T-cell (primary cell): Measurements from ENCODE around the gene MRPL14. TPM values are rescaled to one million over a fixed set of nuclear protein-coding genes. Genes with fewer than 3 reads are reported as not detected.

Experiments used
- ATAC-seq, 4 experiments: fragments of 200-7000 bp in 3 of 4; fragments of 150-1000 bp in 1 of 4; cut with Tn5 transposase; replicated peaks in 1 of 4; 1 replicate in 3 of 4; 2 replicates in 1 of 4; pipeline ENCODE4 v1.10.0; 2021; ENCODE audit warnings: moderate library complexity in 3 of 4, mild to moderate bottlenecking in 2 of 4, moderate number of reproducible peaks in 1 of 4
- CTCF ChIA-PET, 2 donors: fragments of 300-600 bp; sonication (Branson Sonifier 250); formaldehyde crosslinking; loops; one replicate each; lab custom pipeline; 2022; ENCODE audit warnings: antibody characterized with exemption in 2 of 2; lab: Charles Lee
- POLR2A ChIA-PET, 2 donors: fragments of 300-600 bp; sonication (Branson Sonifier 250); formaldehyde crosslinking; loops; one replicate each; lab custom pipeline; 2022; ENCODE audit warnings: antibody characterized with exemption in 2 of 2; lab: Charles Lee
- DNase-seq, 35 experiments: peaks; one replicate each; pipeline versions ENCODE4 v3.0.0 to v3.0.0-alpha.2; 2013 to 2023
- H3K27ac ChIP-seq: one replicate; pipeline ENCODE4 v1.5.1; 2013; ENCODE audit warnings: low read length
- H3K27me3 ChIP-seq, 2 experiments: replicated peaks in 1 of 2; 1 replicate in 1 of 2; 2 replicates in 1 of 2; pipeline versions ENCODE4 v1.6.1 to v1.7.0; 2013; ENCODE audit warnings: low read length in 1 of 2, mixed read lengths in 1 of 2; ENCODE audit not compliant: control insufficient read depth in 2 of 2, insufficient read depth in 2 of 2; ENCODE audit errors: extremely low read depth in 1 of 2
- H3K36me3 ChIP-seq, 2 donors: 1 replicate in 1 of 2; 2 replicates in 1 of 2; pipeline versions ENCODE4 v1.6.1 to v1.7.0; 2013; ENCODE audit warnings: low read length in 1 of 2; ENCODE audit not compliant: control insufficient read depth in 2 of 2, insufficient read depth in 1 of 2; ENCODE audit errors: extremely low read depth in 1 of 2
- H3K4me1 ChIP-seq, 2 experiments: 1 replicate in 1 of 2; 2 replicates in 1 of 2; pipeline versions ENCODE4 v1.6.1 to v1.7.0; 2013; ENCODE audit warnings: low read length in 2 of 2, mixed read lengths in 1 of 2; ENCODE audit not compliant: insufficient read depth in 2 of 2, control insufficient read depth in 1 of 2; ENCODE audit errors: extremely low read depth in 1 of 2
- H3K4me3 ChIP-seq, 2 donors: 1 replicate in 1 of 2; 2 replicates in 1 of 2; pipeline versions ENCODE4 v1.5.1 to v1.7.0; 2013; ENCODE audit warnings: mild to moderate bottlenecking in 2 of 2, low read length in 1 of 2, moderate library complexity in 1 of 2; ENCODE audit not compliant: control insufficient read depth in 1 of 2; ENCODE audit errors: extremely low read depth in 1 of 2
- H3K9me3 ChIP-seq: 2 replicates; pipeline ENCODE4 v1.7.0; 2013
- H3K27ac Mint-ChIP-seq, 2 donors: one replicate each; pipeline ENCODE4 v1.8.0; 2020 to 2021; ENCODE audit warnings: mild to moderate bottlenecking in 2 of 2, mixed read lengths in 2 of 2
- H3K27me3 Mint-ChIP-seq, 2 donors: one replicate each; pipeline ENCODE4 v1.8.0; 2021 to 2022; ENCODE audit warnings: mixed read lengths in 2 of 2
- H3K36me3 Mint-ChIP-seq: one replicate; pipeline ENCODE4 v1.8.0; 2021; ENCODE audit warnings: mixed read lengths
- H3K4me1 Mint-ChIP-seq, 3 donors: one replicate each; pipeline ENCODE4 v1.8.0; 2020 to 2022; ENCODE audit warnings: mixed read lengths in 3 of 3, mild to moderate bottlenecking in 1 of 3
- H3K4me3 Mint-ChIP-seq, 3 donors: one replicate each; pipeline ENCODE4 v1.8.0; 2020 to 2022; ENCODE audit warnings: mild to moderate bottlenecking in 3 of 3, mixed read lengths in 3 of 3, moderate library complexity in 3 of 3
- H3K9me3 Mint-ChIP-seq, 3 donors: one replicate each; pipeline ENCODE4 v1.8.0; 2020 to 2022; ENCODE audit warnings: mixed read lengths in 3 of 3
- WGBS: methylation state at CpG from one replicate; pipeline ENCODE4 v1.1.5; 2013; ENCODE audit warnings: missing lambda C conversion rate; ENCODE audit not compliant: insufficient coverage; 5-methylcytosine and 5-hydroxymethylcytosine counted together
- total RNA-seq, 35 experiments: library from RNA in 6 of 35; stranded (reverse) in 6 of 35; fragments of 120-200 nt in 1 of 35; gene quantifications; one replicate each; pipeline versions ENCODE4 v1.2.1 to v1.2.4 and lab custom pipeline; 2013 to 2026

Gene MRPL14
- total RNA-seq, 5 donors from 2014 or later (not counting 1 experiment from before 2014, with no cell fraction given): 12.0 to 24.2 (median 22.3) TPM

- Mint-ChIP-seq H3K27ac (no peak within 1 kb of the TSS), H3K9me3 (no peaks in the 10 kb centered on the region), H3K36me3 (no peaks in the 10 kb centered on the region), H3K4me1 (peaks cover 0 to 3% (median 2%) of the 10 kb centered on the region in 3 donors), H3K4me3 (no peak within 1 kb of the TSS), H3K27me3 (peaks cover 0 to 7% of the 10 kb centered on the region in 2 donors)
- ATAC-seq (no peak), DNase-seq (no peak)
- Histone ChIP-seq H3K27ac (no peak within 1 kb of the TSS), H3K4me1 (peaks cover 0 to 8% of the 10 kb centered on the region in 2 experiments), H3K36me3 (no peaks in the 10 kb centered on the region), H3K9me3 (no peaks in the 10 kb centered on the region), H3K27me3 (peaks cover 0 to 30% of the 10 kb centered on the region in 2 experiments), H3K4me3 (no peak within 1 kb of the TSS)
- ChIA-PET CTCF (no interaction called here), POLR2A (no interaction called here)
- no CpG with 5 or more reads among the region's 5 CpGs for WGBS
Observed at GRCh38 chr6:44158770-44159228, 31.5 kb upstream of the MRPL14 start, which contains the start of gene CAPN11. CAPN11 (plus strand) TSS chr6:44158820; CDS start chr6:44158849, 29 bp downstream.

- H3K27ac Mint-ChIP-seq: no peak overlapping the region
- CTCF ChIA-PET: interaction anchor here in 1 of 2 donors (0.6 kb wide), 2 partner anchors 30 to 180 kb away, joined by 3 read pairs; partner anchors contain the start of genes MRPL14 and TMEM63B
- Histone ChIP-seq H3K4me1 (peaks cover 0 to 8% of the 10 kb centered on the region in 2 experiments), H3K27me3 (peaks cover 0 to 18% of the 10 kb centered on the region in 2 experiments), H3K4me3 (no peak overlapping the region), H3K27ac (no peak overlapping the region), H3K9me3 (no peaks in the 10 kb centered on the region), H3K36me3 (no peaks in the 10 kb centered on the region)
- ATAC-seq (no peak), DNase-seq (no peak)
- no peaks in the 10 kb centered on the region for H3K27me3 Mint-ChIP-seq
- H3K36me3 Mint-ChIP-seq: peaks cover 4% of the 10 kb centered on the region
- peaks cover 0 to 3% (median 2%) of the 10 kb centered on the region in 3 donors for H3K4me1 Mint-ChIP-seq
- POLR2A ChIA-PET: no interaction called here
- no peak overlapping the region for H3K4me3 Mint-ChIP-seq
- H3K9me3 Mint-ChIP-seq: no peaks in the 10 kb centered on the region
- WGBS: 84% methylated on average over 7 of the region's 11 CpGs
Observed at GRCh38 chr6:44157152-44157521, 29.9 kb upstream of the MRPL14 start.

GRCh38 chr6:44156494-44157151 lies 29.4 kb upstream of the MRPL14 start:
- 94% methylated on average over 7 of the region's 9 CpGs for WGBS
- peaks cover 0 to 12% of the 10 kb centered on the region in 2 experiments for H3K27me3 ChIP-seq
- H3K36me3 ChIP-seq: no peaks in the 10 kb centered on the region
- ATAC-seq (no peak), DNase-seq (no peak)
- H3K4me1 ChIP-seq: peaks cover 0 to 13% of the 10 kb centered on the region in 2 experiments
- H3K36me3 Mint-ChIP-seq: peaks cover 4% of the 10 kb centered on the region
- no peak overlapping the region for H3K4me3 Mint-ChIP-seq
- no peak overlapping the region for H3K27ac Mint-ChIP-seq
- CTCF ChIA-PET: interaction anchor here in 1 of 2 donors (0.6 kb wide), 1 partner anchor 180 kb away, joined by 3 read pairs; no protein-coding TSS in a partner anchor
- POLR2A ChIA-PET: no interaction called here
- H3K9me3 ChIP-seq: no peaks in the 10 kb centered on the region
- H3K27me3 Mint-ChIP-seq: no peaks in the 10 kb centered on the region
- H3K4me3 ChIP-seq: no peak overlapping the region
- H3K27ac ChIP-seq: no peak overlapping the region
- H3K9me3 Mint-ChIP-seq: no peaks in the 10 kb centered on the region
- peaks cover 2 to 4% (median 4%) of the 10 kb centered on the region in 3 donors for H3K4me1 Mint-ChIP-seq

GRCh38 chr6:44154067-44154466 lies 26.8 kb upstream of the MRPL14 start:
- H3K9me3 Mint-ChIP-seq: no peaks in the 10 kb centered on the region
- POLR2A ChIA-PET: no interaction called here
- H3K4me1 ChIP-seq: peaks cover 0 to 16% of the 10 kb centered on the region in 2 experiments
- no peak overlapping the region for H3K4me3 Mint-ChIP-seq
- H3K27me3 Mint-ChIP-seq: no peaks in the 10 kb centered on the region
- H3K27me3 ChIP-seq: peaks cover 0 to 4% of the 10 kb centered on the region in 2 experiments
- no peak overlapping the region for H3K27ac ChIP-seq
- CTCF ChIA-PET: interaction anchor here (0.8 to 1.0 kb wide), 4 partner anchors 10 to 59 kb away, joined by 3 read pairs; no protein-coding TSS in a partner anchor
- DNase-seq (no peak), ATAC-seq (no peak)
- H3K4me1 Mint-ChIP-seq: peaks cover 7 to 12% (median 8%) of the 10 kb centered on the region in 3 donors
- peaks cover 3 to 6% of the 10 kb centered on the region in 2 donors for H3K36me3 ChIP-seq
- H3K9me3 ChIP-seq: no peaks in the 10 kb centered on the region
- WGBS: 85% methylated on average over 8 of the region's 12 CpGs
- peaks cover 7% of the 10 kb centered on the region for H3K36me3 Mint-ChIP-seq
- no peak overlapping the region for H3K4me3 ChIP-seq
- no peak overlapping the region for H3K27ac Mint-ChIP-seq

GRCh38 chr6:44152533-44152932 lies 25.3 kb upstream of the MRPL14 start:
- Histone ChIP-seq H3K27ac (no peak overlapping the region), H3K9me3 (no peaks in the 10 kb centered on the region), H3K4me3 (no peak overlapping the region), H3K4me1 (peaks cover 0 to 16% of the 10 kb centered on the region in 2 experiments), H3K36me3 (peaks cover 9 to 14% of the 10 kb centered on the region in 2 donors), H3K27me3 (no peaks in the 10 kb centered on the region)
- POLR2A ChIA-PET: no interaction called here
- WGBS: 95% methylated on average over 8 of the region's 19 CpGs
- no peak overlapping the region for H3K27ac Mint-ChIP-seq
- ATAC-seq (no peak), DNase-seq (no peak)
- H3K9me3 Mint-ChIP-seq: no peaks in the 10 kb centered on the region
- CTCF ChIA-PET: interaction anchor here in 1 of 2 donors (0.6 kb wide), 1 partner anchor 623 kb away, joined by 4 read pairs; no protein-coding TSS in a partner anchor
- no peaks in the 10 kb centered on the region for H3K27me3 Mint-ChIP-seq
- H3K4me3 Mint-ChIP-seq: no peak overlapping the region
- H3K4me1 Mint-ChIP-seq: peaks cover 7 to 12% (median 8%) of the 10 kb centered on the region in 3 donors
- peaks cover 12% of the 10 kb centered on the region for H3K36me3 Mint-ChIP-seq

GRCh38 chr6:44152109-44152461 lies 24.8 kb upstream of the MRPL14 start:
- H3K27me3 Mint-ChIP-seq: no peaks in the 10 kb centered on the region
- Histone ChIP-seq H3K4me3 (no peak overlapping the region), H3K9me3 (no peaks in the 10 kb centered on the region), H3K36me3 (peaks cover 9 to 19% of the 10 kb centered on the region in 2 donors), H3K4me1 (peaks cover 0 to 16% of the 10 kb centered on the region in 2 experiments), H3K27ac (no peak overlapping the region), H3K27me3 (no peaks in the 10 kb centered on the region)
- H3K27ac Mint-ChIP-seq: no peak overlapping the region
- ATAC-seq: peak in 1 of 4 experiments; percentile 18
- peaks cover 12% of the 10 kb centered on the region for H3K36me3 Mint-ChIP-seq
- peak overlapping the region in 1 of 3 donors; percentile 42 for H3K4me3 Mint-ChIP-seq
- WGBS: 60% methylated on average over 2 of the region's 8 CpGs
- peaks cover 7 to 12% (median 8%) of the 10 kb centered on the region in 3 donors for H3K4me1 Mint-ChIP-seq
- ChIA-PET CTCF (interaction anchor here in 1 of 2 donors (0.6 to 1.3 kb wide), 2 partner anchors 56 to 622 kb away, joined by 4 to 5 read pairs; no protein-coding TSS in a partner anchor), POLR2A (no interaction called here)
- no peak for DNase-seq
- H3K9me3 Mint-ChIP-seq: no peaks in the 10 kb centered on the region
